AG09309 (cell line): ENCODE data around the gene LRRC8E.

Source experiments
- DNase-seq: peaks from one replicate; pipeline ENCODE4 v3.0.0-alpha.2; 2010; ENCODE audit warnings: low read depth
- H3K4me3 ChIP-seq: 2 replicates; pipeline ENCODE4 v1.5.1; 2011; ENCODE audit warnings: mild to moderate bottlenecking, low read depth, low read length, moderate library complexity; ENCODE audit not compliant: control insufficient read depth
- TF ChIP-seq, protein P1 (sequence below): IDR thresholded peaks from 2 replicates; pipeline ENCODE4 v1.5.1; 2011; ENCODE audit warnings: mild to moderate bottlenecking, low read depth, low read length, inconsistent platforms; ENCODE audit not compliant: insufficient read depth, control insufficient read depth; ENCODE audit errors: missing control alignments

The LRRC8E gene

GRCh38 chr19:7868671-7869452, 19.4 kb upstream of the LRRC8E start:
- TF ChIP-seq, protein P1, sequence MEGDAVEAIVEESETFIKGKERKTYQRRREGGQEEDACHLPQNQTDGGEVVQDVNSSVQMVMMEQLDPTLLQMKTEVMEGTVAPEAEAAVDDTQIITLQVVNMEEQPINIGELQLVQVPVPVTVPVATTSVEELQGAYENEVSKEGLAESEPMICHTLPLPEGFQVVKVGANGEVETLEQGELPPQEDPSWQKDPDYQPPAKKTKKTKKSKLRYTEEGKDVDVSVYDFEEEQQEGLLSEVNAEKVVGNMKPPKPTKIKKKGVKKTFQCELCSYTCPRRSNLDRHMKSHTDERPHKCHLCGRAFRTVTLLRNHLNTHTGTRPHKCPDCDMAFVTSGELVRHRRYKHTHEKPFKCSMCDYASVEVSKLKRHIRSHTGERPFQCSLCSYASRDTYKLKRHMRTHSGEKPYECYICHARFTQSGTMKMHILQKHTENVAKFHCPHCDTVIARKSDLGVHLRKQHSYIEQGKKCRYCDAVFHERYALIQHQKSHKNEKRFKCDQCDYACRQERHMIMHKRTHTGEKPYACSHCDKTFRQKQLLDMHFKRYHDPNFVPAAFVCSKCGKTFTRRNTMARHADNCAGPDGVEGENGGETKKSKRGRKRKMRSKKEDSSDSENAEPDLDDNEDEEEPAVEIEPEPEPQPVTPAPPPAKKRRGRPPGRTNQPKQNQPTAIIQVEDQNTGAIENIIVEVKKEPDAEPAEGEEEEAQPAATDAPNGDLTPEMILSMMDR, result peak; percentile 39
- DNase-seq, result no peak
- peak overlapping the region; percentile 24 for H3K4me3 ChIP-seq

DNA sequence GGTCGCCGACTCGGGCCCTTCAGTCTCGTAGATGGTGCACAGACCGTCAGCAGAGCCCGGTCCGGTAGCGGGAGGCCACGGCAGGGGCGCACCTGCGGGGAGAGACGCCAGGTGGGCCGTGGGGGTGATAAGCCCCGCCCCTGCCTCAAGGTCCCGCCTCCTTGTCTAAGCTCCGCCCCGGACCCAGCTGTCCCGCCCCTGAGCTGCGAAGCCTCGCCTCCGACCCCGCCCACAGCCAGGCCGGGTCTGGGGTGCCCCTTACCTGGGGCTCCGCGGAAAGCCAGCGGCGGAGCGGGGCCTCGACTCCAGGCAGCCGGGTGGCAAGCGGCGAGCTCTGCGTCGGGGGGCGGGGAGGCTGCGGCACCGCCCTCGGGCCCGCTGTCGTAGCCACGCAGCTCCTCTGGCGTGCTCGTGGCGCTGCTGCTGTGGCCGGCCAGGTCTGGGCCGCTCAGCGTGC, 18.8 kb upstream of the LRRC8E start:
- peak overlapping the region; percentile 23 for H3K4me3 ChIP-seq
- no peak for DNase-seq
- TF ChIP-seq, protein P1, result no peak

- DNase-seq, result no peak
- no peak overlapping the region for H3K4me3 ChIP-seq
- TF ChIP-seq, protein P1, result no peak
Observed at GRCh38 chr19:7869910-7870511, 18.3 kb upstream of the LRRC8E start.

DNA sequence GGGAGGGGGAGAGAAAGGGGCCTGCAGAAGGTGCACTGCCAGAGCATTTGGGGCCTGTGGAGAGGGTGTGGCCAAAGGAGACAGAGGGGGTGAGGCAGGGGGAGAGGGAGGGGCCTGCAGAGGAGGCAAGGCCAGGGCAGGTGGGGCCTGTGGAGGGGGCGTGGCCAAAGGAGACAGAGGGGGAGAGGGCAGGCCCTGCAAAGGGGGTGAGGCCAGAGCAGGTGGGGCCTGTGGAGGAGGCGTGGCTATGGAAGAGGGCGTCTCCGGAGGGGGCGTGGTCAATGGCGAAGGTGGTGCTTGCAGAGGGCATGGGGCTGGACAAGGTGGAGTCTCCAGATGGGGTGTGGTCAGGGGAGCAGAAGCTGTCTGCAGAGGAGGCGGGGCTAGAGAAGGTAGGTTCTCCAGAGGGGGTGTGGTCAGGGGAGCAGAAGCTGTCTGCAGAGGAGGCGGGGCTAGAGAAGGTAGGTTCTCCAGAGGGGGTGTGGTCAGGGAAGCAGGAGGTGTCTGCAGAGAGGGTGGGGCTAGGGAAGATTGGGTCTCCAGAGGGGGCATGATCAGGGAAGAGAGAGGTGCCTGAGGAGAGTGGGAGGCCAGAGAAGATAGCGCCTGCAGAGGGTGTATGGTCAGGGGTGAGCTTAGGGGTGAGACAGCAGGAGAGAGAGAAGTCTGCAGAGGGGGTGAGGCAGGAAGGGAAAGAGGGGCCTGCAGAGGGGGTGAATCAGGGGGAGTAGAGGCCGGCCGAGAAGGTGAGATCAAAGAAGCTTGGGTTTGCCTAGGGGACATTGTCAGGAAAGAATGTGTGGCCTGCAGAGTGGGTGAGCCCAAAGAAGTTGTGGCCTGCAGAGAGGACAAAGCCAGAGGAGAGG, 17.5 kb upstream of the LRRC8E start:
- no peak for DNase-seq
- TF ChIP-seq, protein P1, result no peak
- no peak overlapping the region for H3K4me3 ChIP-seq

DNA sequence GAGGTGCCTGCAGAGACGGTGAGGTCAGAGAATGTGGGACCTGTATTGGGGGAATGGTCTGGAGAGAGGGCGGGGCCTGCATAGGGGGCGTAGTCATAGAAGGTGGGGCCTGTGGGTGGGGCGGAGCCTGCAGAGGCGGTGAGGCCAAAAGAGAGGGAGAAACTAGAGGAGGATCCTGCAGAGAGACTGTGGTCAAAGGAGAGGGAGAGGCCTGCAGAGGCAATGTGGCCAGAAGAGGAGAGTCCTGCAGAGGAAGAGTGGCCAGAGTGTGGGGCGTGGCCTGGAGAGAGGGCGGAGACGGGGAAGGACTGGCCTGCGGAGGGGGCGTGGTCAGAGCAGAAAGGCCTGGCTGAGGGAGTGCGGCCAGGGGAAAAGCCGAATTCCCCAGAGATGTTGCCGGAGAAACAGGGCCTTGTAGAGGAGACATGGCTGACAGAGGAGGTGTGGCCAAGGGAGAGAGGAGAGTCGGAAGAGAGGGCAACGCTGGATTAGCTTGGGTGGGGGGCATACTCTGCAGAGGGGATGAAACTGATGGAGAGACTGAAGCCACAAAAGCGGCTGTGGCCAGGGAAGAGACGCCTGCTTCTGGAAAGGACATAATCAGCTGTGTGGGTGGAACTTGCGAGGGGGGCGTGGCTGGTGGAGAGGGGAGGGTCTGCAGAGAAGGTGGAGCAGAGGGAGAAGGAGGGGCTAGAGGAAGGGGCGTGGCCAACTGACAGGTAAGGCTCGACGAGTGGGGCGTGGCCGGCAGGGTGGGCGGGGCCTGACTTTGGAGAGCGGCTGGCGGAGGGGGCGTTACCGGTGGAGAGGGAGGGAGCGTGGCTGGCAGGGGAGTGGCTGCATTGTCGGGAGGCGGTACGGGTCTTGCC, 16.6 kb upstream of the LRRC8E start:
- DNase-seq, result peak; percentile 65

More for the DNA sequence above, 16.6 kb upstream of the LRRC8E start:
- TF ChIP-seq, protein P1, result no peak
- H3K4me3 ChIP-seq, result peak overlapping the region; percentile 29
